ENCODE measurements around the gene CRYBA1.

- TF ChIP-seq ZNF274 (IDR thresholded peaks at IDR 0.05; ENCODE audit: low read depth, low read length) (no peak), SUZ12 (IDR thresholded peaks at IDR 0.05; ENCODE audit: extremely low read depth, insufficient read depth, insufficient read length) (no peak)
These were observed at the start of gene CRYBA1 for GRCh38 chr17:29246628-29247027.

Data from NT2/D1 (cell line).